K562 (cell line): ENCODE data around the gene FBXO10. TPM values are rescaled to one million over a fixed set of nuclear protein-coding genes. Genes with fewer than 3 reads are reported as not detected.

Source experiments
- ATAC-seq: fragments of 200-7000 bp; cut with Tn5 transposase; 3 replicates; pipeline ENCODE4 v1.9.1; 2020; ENCODE audit warnings: moderate library complexity
- BruUV-seq: library from RNA; stranded (reverse); fragments of 400-500 nt; replicated peaks from 2 replicates; lab custom pipeline; 2021; lab: Mats Ljungman, UMichigan
- CTCF ChIA-PET: fragments of 300-600 bp; formaldehyde crosslinking; extraction: SDS; loops from one replicate; lab custom pipeline; 2021; ENCODE audit warnings: low intra/inter-chr PET ratio; lab: Yijun Ruan, JAX
- POLR2A ChIA-PET: fragments of 300-600, 350-650 bp; sonication (Branson Sonifier 250); formaldehyde crosslinking; extraction: SDS; loops from one replicate; lab custom pipeline; 2021; ENCODE audit warnings: antibody characterized with exemption, inconsistent platforms; lab: Yijun Ruan, JAX
- DNase-seq, 4 experiments: peaks; one replicate each; pipeline versions ENCODE4 v3.0.0 to v3.0.0-alpha.2; 2011 to 2018; ENCODE audit warnings: low spot score in 3 of 4, mixed read lengths in 3 of 4; ENCODE audit errors: extremely low read depth in 1 of 4
- FAIRE-seq: peaks from 2 replicates; lab custom pipeline; 2011; peaks lifted over from hg19 to GRCh38; lab: Jason Lieb, UNC
- H2AFZ ChIP-seq: 2 replicates; pipeline ENCODE4 v1.6.0; 2011; ENCODE audit warnings: low read depth, low read length, control low read depth, inconsistent platforms
- H3K27ac ChIP-seq: fragments of 200-600 bp; 3 replicates; pipeline ENCODE4 v1.8.0; 2011; ENCODE audit warnings: low read depth, mild to moderate bottlenecking, control low read depth, inconsistent platforms, low read length, moderate library complexity, mixed read lengths; ENCODE audit errors: extremely low read depth
- H3K27me3 ChIP-seq, 2 experiments: fragments of 300-600 bp in 1 of 2; 2 replicates in 1 of 2; 3 replicates in 1 of 2; pipeline versions ENCODE4 v1.6.0 to v1.8.0; 2011; ENCODE audit warnings: inconsistent platforms in 2 of 2, low read length in 2 of 2, mild to moderate bottlenecking in 1 of 2, mixed read lengths in 1 of 2, moderate library complexity in 1 of 2; ENCODE audit not compliant: control insufficient read depth in 2 of 2, insufficient read depth in 2 of 2
- H3K36me3 ChIP-seq: fragments of 300-600 bp; 3 replicates; pipeline ENCODE4 v1.8.0; 2011; ENCODE audit warnings: mild to moderate bottlenecking, low read length, inconsistent platforms; ENCODE audit not compliant: control insufficient read depth, insufficient read depth
- H3K4me1 ChIP-seq, 2 experiments: fragments of 200-600 bp in 1 of 2; replicated peaks in 1 of 2; 2 replicates in 1 of 2; 3 replicates in 1 of 2; pipeline versions ENCODE4 v1.5.1 to v1.8.0; 2011; ENCODE audit warnings: inconsistent platforms in 2 of 2, low read length in 2 of 2, mild to moderate bottlenecking in 1 of 2, mixed read lengths in 1 of 2, moderate library complexity in 1 of 2; ENCODE audit not compliant: control insufficient read depth in 2 of 2, insufficient read depth in 2 of 2
- H3K4me2 ChIP-seq: 2 replicates; pipeline ENCODE4 v1.6.1; 2011; ENCODE audit warnings: low read length, control low read depth, inconsistent platforms, mixed read lengths; ENCODE audit not compliant: insufficient read depth
- H3K4me3 ChIP-seq: fragments of 200-600 bp; sonication (generic), shearing (Covaris generic); 2 replicates; pipeline ENCODE4 v1.5.1; 2016; ENCODE audit warnings: control low read depth, inconsistent platforms
- H3K79me2 ChIP-seq: fragments of 200-600 bp; 3 replicates; pipeline ENCODE4 v1.8.0; 2011; ENCODE audit warnings: low read length, inconsistent platforms; ENCODE audit not compliant: control insufficient read depth, insufficient read depth
- H3K9ac ChIP-seq, 2 experiments: 2 replicates each; pipeline versions ENCODE4 v1.6.0 to v1.6.1; 2011; ENCODE audit warnings: low read depth in 2 of 2, low read length in 2 of 2, control low read depth in 1 of 2, inconsistent platforms in 1 of 2, mild to moderate bottlenecking in 1 of 2, mixed read lengths in 1 of 2; ENCODE audit not compliant: insufficient read depth in 1 of 2
- H3K9me1 ChIP-seq: one replicate; pipeline ENCODE4 v1.6.0; 2011; ENCODE audit warnings: inconsistent platforms, mild to moderate bottlenecking, low read length, moderate library complexity; ENCODE audit not compliant: control insufficient read depth, insufficient read depth
- H3K9me3 ChIP-seq: replicated peaks from 2 replicates; pipeline ENCODE4 v1.5.1; 2011; ENCODE audit warnings: low read depth, low read length, inconsistent platforms; ENCODE audit not compliant: control insufficient read depth, insufficient read depth
- H4K20me1 ChIP-seq: replicated peaks from 2 replicates; pipeline ENCODE4 v1.6.1; 2011; ENCODE audit warnings: low read length, inconsistent platforms, mixed read lengths; ENCODE audit not compliant: control insufficient read depth, insufficient read depth
- BRF1 ChIP-seq: IDR thresholded peaks from 3 replicates; pipeline ENCODE4 v1.6.1; 2011; ENCODE audit warnings: borderline replicate concordance, mild to moderate bottlenecking; ENCODE audit not compliant: insufficient read length; ENCODE audit errors: extremely low read depth
- CSDE1 ChIP-seq, 2 experiments: fragments of 450-650 bp; IDR thresholded peaks; 2 replicates each; pipeline ENCODE4 v1.6.1; 2016; ENCODE audit warnings: mild to moderate bottlenecking in 1 of 2
- E2F3 ChIP-seq: fragments of 250-450 bp; sonication (Bioruptor Pico); IDR thresholded peaks from 2 replicates; pipeline ENCODE4 v1.4.0; 2020; ENCODE audit warnings: mild to moderate bottlenecking
- ETS2 ChIP-seq: IDR thresholded peaks from 2 replicates; pipeline ENCODE4 v1.6.1; 2016; ENCODE audit warnings: borderline replicate concordance, missing genetic modification characterization, mild to moderate bottlenecking, moderate library complexity, missing compliant biosample characterization; ENCODE audit not compliant: poor library complexity, severe bottlenecking
- FOS ChIP-seq: IDR thresholded peaks from 3 replicates; pipeline ENCODE4 v1.6.1; 2011; ENCODE audit not compliant: insufficient read length; ENCODE audit errors: extremely low read depth
- JUNB ChIP-seq: fragments of 450-650 bp; formaldehyde crosslinking; conservative IDR thresholded peaks from 2 replicates; pipeline ENCODE4 v1.4.0; 2020; ENCODE audit warnings: mild to moderate bottlenecking
- KAT7 ChIP-seq: sonication (generic); formaldehyde crosslinking; IDR thresholded peaks from 2 replicates; pipeline ENCODE4 v1.8.0; 2022; ENCODE audit warnings: missing genetic modification reagents, mild to moderate bottlenecking, borderline replicate concordance
- KDM5B ChIP-seq: fragments of 200-600 bp; sonication (generic); IDR thresholded peaks from 2 replicates; pipeline ENCODE4 v1.6.1; 2012; ENCODE audit warnings: low read depth, mild to moderate bottlenecking, moderate library complexity, low read length, control low read depth, inconsistent platforms; ENCODE audit not compliant: insufficient replicate concordance
- MAFK ChIP-seq: IDR thresholded peaks from 2 replicates; pipeline ENCODE4 v1.6.1; 2011; ENCODE audit warnings: low read length, improper control_type of control experiment
- MECOM ChIP-seq: fragments of 250-450 bp; sonication (Bioruptor Pico); IDR thresholded peaks from 2 replicates; pipeline ENCODE4 v1.8.0; 2022; ENCODE audit warnings: inconsistent platforms
- NFIX ChIP-seq: fragments of 250-450 bp; sonication (Bioruptor Pico); IDR thresholded peaks from 2 replicates; pipeline ENCODE4 v1.4.0; 2020; ENCODE audit warnings: low read depth, mild to moderate bottlenecking, moderate library complexity
- RHOXF2B ChIP-seq: fragments of 250-450 bp; sonication (Bioruptor Pico); conservative IDR thresholded peaks from 2 replicates; pipeline ENCODE4 v1.5.1; 2021
- SRSF9 ChIP-seq: fragments of 200-400 bp; formaldehyde crosslinking; IDR thresholded peaks from 2 replicates; pipeline ENCODE4 v1.6.1; 2017; ENCODE audit warnings: low read depth, low read length, borderline replicate concordance
- TAF15 ChIP-seq: fragments of 200-400 bp; formaldehyde crosslinking; IDR thresholded peaks from 2 replicates; pipeline ENCODE4 v1.6.1; 2017; ENCODE audit warnings: mild to moderate bottlenecking, low read depth, low read length, moderate library complexity
- ZNF24 ChIP-seq: fragments of 450-650 bp; IDR thresholded peaks from 2 replicates; pipeline ENCODE4 v1.6.1; 2016
- ZNF644 ChIP-seq: fragments of 200-800 bp; sonication (Bioruptor generic); IDR thresholded peaks from 2 replicates; pipeline ENCODE4 v1.6.1; 2016; ENCODE audit warnings: low read depth, missing genetic modification characterization, missing compliant biosample characterization
- WGBS: fragments of 100-300 bp; shearing (Covaris generic); methylation state at CpG from one replicate; pipeline ENCODE4 v1.1.6; 2016; ENCODE audit warnings: low coverage, mixed read lengths; ENCODE audit not compliant: insufficient coverage; ENCODE audit errors: missing lambda C conversion rate; 5-methylcytosine and 5-hydroxymethylcytosine counted together
- in situ Hi-C: fragments of 300-500 bp; cut with MboI; formaldehyde crosslinking; loops from 4 replicates; pipeline ENCODE4 v1.15.0; 2018; ENCODE audit warnings: inconsistent platforms, mixed read lengths
- intact Hi-C: fragments of 100-400 bp; cut with micrococcal nuclease; formaldehyde crosslinking; loops from 2 replicates; pipeline ENCODE4 v1.14.2; 2022
- polyA plus RNA-seq, 8 experiments: library from polyadenylated mRNA; depleted of rRNA in 4 of 8; stranded (reverse) in 5 of 8; unstranded in 3 of 8; fragments of >200 nt; fragmentation: Nextera tagmentation in 2 of 8; fragmentation: Illumina TruSeq in 1 of 8; extraction: Ambion mirVana in 2 of 8; extraction: Trizol in 1 of 8; gene quantifications; 2 replicates each; pipeline versions ENCODE4 v1.2.1 to v1.2.3, GENCODE V29; 2011 to 2014; ENCODE audit warnings: inconsistent platforms in 1 of 8, missing spikeins in 1 of 8
- total RNA-seq, 7 experiments: library from RNA; depleted of rRNA in 6 of 7; stranded (reverse); fragments of >200 nt in 6 of 7; fragmentation: Illumina TruSeq in 2 of 7; extraction: Trizol in 2 of 7; gene quantifications; 2 replicates each; pipeline versions ENCODE4 v1.2.1 to v1.2.3, GENCODE V29; 2011 to 2021; ENCODE audit warnings: low replicate concordance in 1 of 7
- TF ChIP-seq, protein P1 (sequence below), 2 experiments: fragments of 150-350 bp in 1 of 2; IDR thresholded peaks; 2 replicates each; pipeline ENCODE4 v1.6.1; 2012 to 2016; ENCODE audit warnings: low read depth in 2 of 2, low read length in 2 of 2, mild to moderate bottlenecking in 1 of 2, moderate library complexity in 1 of 2
- TF ChIP-seq, protein P2 (sequence below): fragments of 450-650 bp; IDR thresholded peaks from 2 replicates; pipeline ENCODE4 v1.6.1; 2016; ENCODE audit warnings: missing biosample characterization, missing genetic modification characterization

FBXO10 gene
- total and polyA plus RNA-seq, 9 of the 15 experiments (the other 6 are each of a cell fraction or from before 2014, with no cell fraction given), result 0.84 to 9.9 (median 6.0) TPM

DNA sequence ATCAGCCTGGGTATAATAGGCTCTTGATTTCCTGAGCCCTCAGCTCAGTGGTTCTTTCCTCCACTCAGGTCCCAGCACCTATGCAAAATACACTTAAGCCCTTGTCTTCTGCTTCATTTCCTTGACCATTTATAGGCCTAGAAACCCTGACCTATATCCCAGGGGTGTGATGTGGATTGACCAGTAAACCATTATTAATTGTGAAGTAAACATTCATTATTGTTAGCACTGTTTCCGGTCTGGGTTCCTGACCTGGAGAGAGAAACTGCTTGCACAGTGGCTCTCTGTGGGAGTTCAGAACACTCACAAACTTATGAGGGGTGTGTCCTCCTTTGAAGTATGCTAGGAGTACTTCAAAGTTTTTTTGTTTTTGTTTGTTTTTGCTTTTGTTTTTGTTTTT lies 35.8 kb upstream of the FBXO10 start:
- no peak overlapping the region for H2AFZ ChIP-seq
- in situ Hi-C loops (no loop called here), intact Hi-C loops (no loop called here)
- no peak overlapping the region for H3K9ac ChIP-seq
- ChIA-PET POLR2A (interaction anchor here (1.2 to 1.8 kb wide), 3 partner anchors 10 to 26 kb away, joined by 3 to 10 read pairs (median 5); no protein-coding TSS in a partner anchor), CTCF (no interaction called here)
- no peaks in the 10 kb centered on the region for H3K9me3 ChIP-seq
- no peak overlapping the region for H3K4me2 ChIP-seq
- DNase-seq, result no peak
- H3K4me1 ChIP-seq, result no peaks in the 10 kb centered on the region
- no TSS peak for BruUV-seq
- peaks cover 42 to 55% of the 10 kb centered on the region in 2 experiments for H3K27me3 ChIP-seq
- no peaks in the 10 kb centered on the region for H3K79me2 ChIP-seq
- no peak for TF ChIP-seq ZNF24
- TF ChIP-seq, protein P1, sequence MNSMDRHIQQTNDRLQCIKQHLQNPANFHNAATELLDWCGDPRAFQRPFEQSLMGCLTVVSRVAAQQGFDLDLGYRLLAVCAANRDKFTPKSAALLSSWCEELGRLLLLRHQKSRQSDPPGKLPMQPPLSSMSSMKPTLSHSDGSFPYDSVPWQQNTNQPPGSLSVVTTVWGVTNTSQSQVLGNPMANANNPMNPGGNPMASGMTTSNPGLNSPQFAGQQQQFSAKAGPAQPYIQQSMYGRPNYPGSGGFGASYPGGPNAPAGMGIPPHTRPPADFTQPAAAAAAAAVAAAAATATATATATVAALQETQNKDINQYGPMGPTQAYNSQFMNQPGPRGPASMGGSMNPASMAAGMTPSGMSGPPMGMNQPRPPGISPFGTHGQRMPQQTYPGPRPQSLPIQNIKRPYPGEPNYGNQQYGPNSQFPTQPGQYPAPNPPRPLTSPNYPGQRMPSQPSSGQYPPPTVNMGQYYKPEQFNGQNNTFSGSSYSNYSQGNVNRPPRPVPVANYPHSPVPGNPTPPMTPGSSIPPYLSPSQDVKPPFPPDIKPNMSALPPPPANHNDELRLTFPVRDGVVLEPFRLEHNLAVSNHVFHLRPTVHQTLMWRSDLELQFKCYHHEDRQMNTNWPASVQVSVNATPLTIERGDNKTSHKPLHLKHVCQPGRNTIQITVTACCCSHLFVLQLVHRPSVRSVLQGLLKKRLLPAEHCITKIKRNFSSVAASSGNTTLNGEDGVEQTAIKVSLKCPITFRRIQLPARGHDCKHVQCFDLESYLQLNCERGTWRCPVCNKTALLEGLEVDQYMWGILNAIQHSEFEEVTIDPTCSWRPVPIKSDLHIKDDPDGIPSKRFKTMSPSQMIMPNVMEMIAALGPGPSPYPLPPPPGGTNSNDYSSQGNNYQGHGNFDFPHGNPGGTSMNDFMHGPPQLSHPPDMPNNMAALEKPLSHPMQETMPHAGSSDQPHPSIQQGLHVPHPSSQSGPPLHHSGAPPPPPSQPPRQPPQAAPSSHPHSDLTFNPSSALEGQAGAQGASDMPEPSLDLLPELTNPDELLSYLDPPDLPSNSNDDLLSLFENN (IDR thresholded peaks at IDR 0.05; ENCODE audit: low read depth in 2 of 2, low read length in 2 of 2), result no peak
- no peak for TF ChIP-seq ZNF644
- no peak for TF ChIP-seq FOS
- TF ChIP-seq RHOXF2B (CRISPR knock-in tag), result no peak
- no peak for TF ChIP-seq ETS2
- TF ChIP-seq KDM5B, result no peak
- TF ChIP-seq, protein P2, sequence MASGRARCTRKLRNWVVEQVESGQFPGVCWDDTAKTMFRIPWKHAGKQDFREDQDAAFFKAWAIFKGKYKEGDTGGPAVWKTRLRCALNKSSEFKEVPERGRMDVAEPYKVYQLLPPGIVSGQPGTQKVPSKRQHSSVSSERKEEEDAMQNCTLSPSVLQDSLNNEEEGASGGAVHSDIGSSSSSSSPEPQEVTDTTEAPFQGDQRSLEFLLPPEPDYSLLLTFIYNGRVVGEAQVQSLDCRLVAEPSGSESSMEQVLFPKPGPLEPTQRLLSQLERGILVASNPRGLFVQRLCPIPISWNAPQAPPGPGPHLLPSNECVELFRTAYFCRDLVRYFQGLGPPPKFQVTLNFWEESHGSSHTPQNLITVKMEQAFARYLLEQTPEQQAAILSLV, result no peak
- TF ChIP-seq NFIX, result no peak
- TF ChIP-seq BRF1, result no peak
- no peak for TF ChIP-seq JUNB (CRISPR knock-in tag)
- TF ChIP-seq TAF15, result no peak
- no peak for TF ChIP-seq KAT7
- no peak for TF ChIP-seq SRSF9
- no peak for TF ChIP-seq MECOM (CRISPR knock-in tag)
- no peak for TF ChIP-seq CSDE1 (IDR thresholded peaks at IDR 0.05)
- no peak for TF ChIP-seq MAFK
- no peak for TF ChIP-seq E2F3 (CRISPR knock-in tag)
- FAIRE-seq, result no peak
- H3K9me1 ChIP-seq, result no peaks in the 10 kb centered on the region
- 0% methylated on average over 1 of the region's 1 CpG for WGBS
- H3K27ac ChIP-seq, result no peak overlapping the region
- H3K36me3 ChIP-seq, result no peaks in the 10 kb centered on the region
- H4K20me1 ChIP-seq, result no peaks in the 10 kb centered on the region
- no peak overlapping the region for H3K4me3 ChIP-seq
- no peak for ATAC-seq
